Astrocyte (in vitro differentiated cells and primary cell): ENCODE data around the gene FAU. TPM values are rescaled to one million over a fixed set of nuclear protein-coding genes. Genes with fewer than 3 reads are reported as not detected.
A peak's percentile ranks its signal among the peaks of the same experiment; 100 is the strongest.

Experiments
- DNase-seq: peaks from one replicate; pipeline ENCODE4 v3.0.0-alpha.2; 2010; ENCODE audit warnings: low read depth
- FAIRE-seq: peaks from 2 replicates; lab custom pipeline; 2011; peaks lifted over from hg19 to GRCh38; lab: Jason Lieb, UNC
- H2AFZ ChIP-seq: 2 replicates; pipeline ENCODE4 v1.6.0; 2012; ENCODE audit warnings: low read depth, low read length, inconsistent platforms
- H3K27ac ChIP-seq: 2 replicates; pipeline ENCODE4 v1.5.1; 2011; ENCODE audit warnings: low read depth, low read length, inconsistent platforms
- H3K27me3 ChIP-seq: 2 replicates; pipeline ENCODE4 v1.6.0; 2011; ENCODE audit warnings: low read length, inconsistent platforms; ENCODE audit not compliant: insufficient read depth
- H3K36me3 ChIP-seq: 2 replicates; pipeline ENCODE4 v1.5.1; 2011; ENCODE audit warnings: low read length, inconsistent platforms; ENCODE audit not compliant: insufficient read depth
- H3K4me1 ChIP-seq: 2 replicates; pipeline ENCODE4 v1.5.1; 2011; ENCODE audit warnings: low read length, inconsistent platforms; ENCODE audit not compliant: insufficient read depth
- H3K4me2 ChIP-seq: 2 replicates; pipeline ENCODE4 v1.6.0; 2012; ENCODE audit warnings: low read length, inconsistent platforms
- H3K4me3 ChIP-seq: 2 replicates; pipeline ENCODE4 v1.5.1; 2011; ENCODE audit warnings: low read depth, mild to moderate bottlenecking, low read length, inconsistent platforms; ENCODE audit not compliant: insufficient read depth
- H3K79me2 ChIP-seq: 2 replicates; pipeline ENCODE4 v1.6.0; 2012; ENCODE audit warnings: mild to moderate bottlenecking, low read length, inconsistent platforms; ENCODE audit not compliant: insufficient read depth
- H3K9ac ChIP-seq: 2 replicates; pipeline ENCODE4 v1.6.0; 2012; ENCODE audit warnings: mild to moderate bottlenecking, low read length, inconsistent platforms
- H3K9me3 ChIP-seq: 2 replicates; pipeline ENCODE4 v1.5.1; 2012; ENCODE audit warnings: low read depth, mild to moderate bottlenecking, low read length, inconsistent platforms; ENCODE audit not compliant: insufficient read depth
- H4K20me1 ChIP-seq: 2 replicates; pipeline ENCODE4 v1.6.0; 2012; ENCODE audit warnings: low read length, inconsistent platforms; ENCODE audit not compliant: insufficient read depth
- H3K27ac Mint-ChIP-seq: one replicate; pipeline ENCODE4 v1.8.0; 2021; ENCODE audit warnings: mild to moderate bottlenecking, mixed read lengths; ENCODE audit not compliant: unreplicated experiment
- H3K27me3 Mint-ChIP-seq: one replicate; pipeline ENCODE4 v1.8.0; 2021; ENCODE audit warnings: low read depth, mixed read lengths; ENCODE audit not compliant: unreplicated experiment
- H3K36me3 Mint-ChIP-seq: one replicate; pipeline ENCODE4 v1.8.0; 2021; ENCODE audit warnings: low read depth, mixed read lengths; ENCODE audit not compliant: unreplicated experiment
- H3K4me1 Mint-ChIP-seq: one replicate; pipeline ENCODE4 v1.8.0; 2021; ENCODE audit warnings: low read depth, mixed read lengths; ENCODE audit not compliant: unreplicated experiment
- H3K4me3 Mint-ChIP-seq: one replicate; pipeline ENCODE4 v1.8.0; 2021; ENCODE audit warnings: mild to moderate bottlenecking, moderate library complexity, mixed read lengths; ENCODE audit not compliant: unreplicated experiment
- H3K9me3 Mint-ChIP-seq: one replicate; pipeline ENCODE4 v1.8.0; 2021; ENCODE audit warnings: mild to moderate bottlenecking, mixed read lengths; ENCODE audit not compliant: unreplicated experiment
- EZH2 ChIP-seq: IDR thresholded peaks from 2 replicates; pipeline ENCODE4 v1.6.1; 2012; ENCODE audit warnings: mild to moderate bottlenecking, low read length, inconsistent platforms; ENCODE audit not compliant: insufficient read depth
- total RNA-seq: library from RNA; stranded (reverse); gene quantifications from 2 replicates; pipeline ENCODE4 v1.2.1, GENCODE V29; 2021
- TF ChIP-seq, protein P1 (sequence below): IDR thresholded peaks from 2 replicates; pipeline ENCODE4 v1.5.1; 2011; ENCODE audit warnings: low read depth, mild to moderate bottlenecking, inconsistent platforms, low read length, moderate library complexity; ENCODE audit not compliant: insufficient read depth

FAU gene
- total RNA-seq, 1 donor from 2014 or later: 694 TPM

DNA sequence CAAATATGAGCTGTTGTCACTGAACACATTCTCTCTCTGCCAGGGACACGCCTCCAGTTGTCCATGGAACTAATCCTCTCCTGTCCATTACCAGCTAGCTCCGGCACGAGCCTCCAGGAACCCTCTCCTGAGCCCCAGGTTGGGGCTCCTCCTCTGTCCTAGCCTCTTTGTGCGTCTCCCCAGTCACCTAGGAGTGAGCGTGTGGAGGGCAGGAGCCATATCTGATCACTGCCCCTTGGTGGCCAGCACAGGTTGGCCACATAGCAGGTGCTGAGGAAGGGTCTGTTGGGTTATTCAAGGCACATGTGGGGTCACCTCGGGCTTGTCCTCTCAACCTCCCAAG is 9.9 kb upstream of the FAU start:
- DNase-seq (no peak), FAIRE-seq (no peak)
- Histone ChIP-seq H2AFZ (no peak overlapping the region), H3K9ac (peak overlapping the region; percentile 2), H4K20me1 (peaks cover 61% of the 10 kb centered on the region), H3K36me3 (peaks cover 33% of the 10 kb centered on the region), H3K4me3 (no peak overlapping the region), H3K4me1 (peaks cover 13% of the 10 kb centered on the region), H3K4me2 (no peak overlapping the region), H3K9me3 (no peaks in the 10 kb centered on the region), H3K27ac (no peak overlapping the region), H3K79me2 (peaks cover 38% of the 10 kb centered on the region), H3K27me3 (no peaks in the 10 kb centered on the region)
- Mint-ChIP-seq H3K4me3 (no peak overlapping the region), H3K4me1 (peaks cover 8% of the 10 kb centered on the region), H3K36me3 (peaks cover 18% of the 10 kb centered on the region), H3K9me3 (no peaks in the 10 kb centered on the region), H3K27ac (no peak overlapping the region), H3K27me3 (no peaks in the 10 kb centered on the region)
- no peak for TF ChIP-seq EZH2
- TF ChIP-seq, protein P1, sequence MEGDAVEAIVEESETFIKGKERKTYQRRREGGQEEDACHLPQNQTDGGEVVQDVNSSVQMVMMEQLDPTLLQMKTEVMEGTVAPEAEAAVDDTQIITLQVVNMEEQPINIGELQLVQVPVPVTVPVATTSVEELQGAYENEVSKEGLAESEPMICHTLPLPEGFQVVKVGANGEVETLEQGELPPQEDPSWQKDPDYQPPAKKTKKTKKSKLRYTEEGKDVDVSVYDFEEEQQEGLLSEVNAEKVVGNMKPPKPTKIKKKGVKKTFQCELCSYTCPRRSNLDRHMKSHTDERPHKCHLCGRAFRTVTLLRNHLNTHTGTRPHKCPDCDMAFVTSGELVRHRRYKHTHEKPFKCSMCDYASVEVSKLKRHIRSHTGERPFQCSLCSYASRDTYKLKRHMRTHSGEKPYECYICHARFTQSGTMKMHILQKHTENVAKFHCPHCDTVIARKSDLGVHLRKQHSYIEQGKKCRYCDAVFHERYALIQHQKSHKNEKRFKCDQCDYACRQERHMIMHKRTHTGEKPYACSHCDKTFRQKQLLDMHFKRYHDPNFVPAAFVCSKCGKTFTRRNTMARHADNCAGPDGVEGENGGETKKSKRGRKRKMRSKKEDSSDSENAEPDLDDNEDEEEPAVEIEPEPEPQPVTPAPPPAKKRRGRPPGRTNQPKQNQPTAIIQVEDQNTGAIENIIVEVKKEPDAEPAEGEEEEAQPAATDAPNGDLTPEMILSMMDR: no peak

DNA sequence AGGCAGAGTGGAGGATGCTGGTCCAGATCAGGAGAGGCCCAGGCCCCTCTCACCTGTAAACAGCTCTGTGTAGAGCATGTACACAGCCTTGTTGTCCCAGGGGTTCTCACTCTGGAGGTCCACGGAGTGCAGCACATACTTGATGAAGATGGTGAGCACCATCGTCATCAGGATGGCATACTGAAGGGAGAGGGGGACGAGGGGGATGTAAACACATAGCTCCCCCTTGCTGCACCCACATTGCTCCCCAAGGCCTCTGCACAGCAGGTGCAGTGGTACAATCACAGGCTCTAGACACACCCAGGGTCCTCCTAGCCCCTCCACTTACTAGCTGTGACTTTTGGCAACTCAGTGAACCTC is 9.5 kb upstream of the FAU start:
- FAIRE-seq (no peak), DNase-seq (no peak)
- Histone ChIP-seq H3K27ac (no peak overlapping the region), H3K4me3 (no peak overlapping the region), H3K4me1 (peaks cover 13% of the 10 kb centered on the region), H3K9ac (no peak overlapping the region), H3K27me3 (no peaks in the 10 kb centered on the region), H3K36me3 (peaks cover 37% of the 10 kb centered on the region), H3K9me3 (no peaks in the 10 kb centered on the region), H3K79me2 (peaks cover 38% of the 10 kb centered on the region), H3K4me2 (no peak overlapping the region), H4K20me1 (peaks cover 64% of the 10 kb centered on the region), H2AFZ (no peak overlapping the region)
- TF ChIP-seq EZH2: no peak
- TF ChIP-seq, protein P1: no peak
- no peaks in the 10 kb centered on the region for H3K9me3 Mint-ChIP-seq
- H3K36me3 Mint-ChIP-seq: peaks cover 20% of the 10 kb centered on the region
- no peak overlapping the region for H3K27ac Mint-ChIP-seq
- H3K27me3 Mint-ChIP-seq: no peaks in the 10 kb centered on the region
- peaks cover 8% of the 10 kb centered on the region for H3K4me1 Mint-ChIP-seq
- no peak overlapping the region for H3K4me3 Mint-ChIP-seq

DNA sequence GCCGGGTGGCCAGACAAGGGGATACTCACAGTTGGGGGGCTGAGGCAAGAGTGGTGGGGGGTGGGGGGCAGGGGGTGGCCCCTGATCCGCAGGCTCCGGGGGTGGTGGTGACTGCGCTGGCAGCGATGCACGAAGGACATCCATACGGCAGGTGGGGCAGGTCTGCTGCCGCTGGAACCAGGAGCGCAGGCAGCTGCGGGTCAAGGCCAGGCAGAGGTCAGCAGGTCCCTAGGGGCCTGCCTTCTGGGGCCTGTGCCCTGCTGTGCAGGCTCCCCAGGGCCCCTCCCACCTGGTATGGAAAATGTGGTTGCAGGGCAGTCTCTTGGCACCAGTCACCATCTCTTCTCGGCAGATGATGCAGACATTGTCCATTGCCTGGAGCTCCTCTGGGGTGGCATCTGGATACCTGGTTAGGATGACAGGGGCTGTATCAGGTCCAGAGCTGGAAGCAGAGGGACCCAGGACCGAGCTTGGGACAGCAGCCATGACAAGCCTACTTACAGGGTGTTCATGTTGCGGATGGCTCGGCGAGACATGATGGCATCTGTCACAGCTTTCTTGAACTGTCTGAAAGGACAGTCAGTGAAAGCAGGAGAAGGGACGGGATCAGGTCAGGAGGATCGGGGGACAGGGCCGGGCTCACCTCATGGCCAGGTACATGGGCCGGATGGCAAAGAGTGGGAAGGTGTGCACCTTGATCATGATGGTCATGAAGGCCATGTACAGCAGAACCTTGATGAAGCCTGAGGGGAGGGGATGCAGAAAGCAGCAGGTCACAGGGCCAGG is 8.9 kb upstream of the FAU start:
- TF ChIP-seq, protein P1: no peak
- TF ChIP-seq EZH2: no peak
- H3K9ac ChIP-seq: no peak overlapping the region
- peaks cover 19% of the 10 kb centered on the region for H3K36me3 Mint-ChIP-seq
- H3K79me2 ChIP-seq: peaks cover 38% of the 10 kb centered on the region
- no peak overlapping the region for H3K4me2 ChIP-seq
- no peak overlapping the region for H3K4me3 Mint-ChIP-seq
- no peak overlapping the region for H3K4me3 ChIP-seq
- no peak for FAIRE-seq
- no peak overlapping the region for H2AFZ ChIP-seq
- H4K20me1 ChIP-seq: peaks cover 64% of the 10 kb centered on the region
- no peaks in the 10 kb centered on the region for H3K9me3 ChIP-seq
- H3K27ac Mint-ChIP-seq: no peak overlapping the region
- H3K4me1 Mint-ChIP-seq: peaks cover 5% of the 10 kb centered on the region
- no peaks in the 10 kb centered on the region for H3K27me3 ChIP-seq
- peaks cover 13% of the 10 kb centered on the region for H3K4me1 ChIP-seq
- DNase-seq: no peak
- H3K9me3 Mint-ChIP-seq: no peaks in the 10 kb centered on the region
- H3K27ac ChIP-seq: no peak overlapping the region
- H3K27me3 Mint-ChIP-seq: no peaks in the 10 kb centered on the region
- H3K36me3 ChIP-seq: peaks cover 40% of the 10 kb centered on the region
